ENCODE data around the gene IRX4. TPM values are rescaled to one million over a fixed set of nuclear protein-coding genes. Genes with fewer than 3 reads are reported as not detected.
A peak's percentile ranks its signal among the peaks of the same experiment; 100 is the strongest.

Gene IRX4
- polyA plus RNA-seq, 1 of the 3 experiments (the other 2 are of a cell fraction): not detected

GRCh38 chr5:1883925-1884677, 1.4 kb upstream of the IRX4 start:
- no peak overlapping the region for H3K4me2 ChIP-seq
- peaks cover 85% of the 10 kb centered on the region for H3K27me3 ChIP-seq (ENCODE audit: insufficient read depth)
- POLR2A ChIA-PET: no interaction called here
- H3K27ac ChIP-seq (ENCODE audit: low read depth in 2 of 2, low read length in 1 of 2): no peak overlapping the region
- no peaks in the 10 kb centered on the region for H3K4me1 ChIP-seq (ENCODE audit: control insufficient read depth in 1 of 2, insufficient read depth in 2 of 2, low read depth in 1 of 2, low read length in 1 of 2)
- no peak overlapping the region for H2AFZ ChIP-seq (ENCODE audit: low read depth)
- H3K36me3 ChIP-seq (replicated peaks in 1 of 2; ENCODE audit: control insufficient read depth in 1 of 2, insufficient read depth in 2 of 2, low read length in 1 of 2): no peaks in the 10 kb centered on the region
- DNase-seq: no peak
- H3K9me3 ChIP-seq: no peaks in the 10 kb centered on the region
- no peak overlapping the region for H3K4me3 ChIP-seq (ENCODE audit: low read depth in 2 of 2, low read length in 1 of 2)
- H3K79me2 ChIP-seq (ENCODE audit: insufficient read depth): no peaks in the 10 kb centered on the region
- TF ChIP-seq PBX3 (IDR thresholded peaks at IDR 0.05): no peak
- no peaks in the 10 kb centered on the region for H3K9me2 ChIP-seq
- CTCF ChIA-PET: interaction anchor here (0.7 to 1.3 kb wide), 2 partner anchors 16 to 1470 kb away, joined by 3 to 4 read pairs; no protein-coding TSS in a partner anchor
- H3F3A ChIP-seq (replicated peaks; ENCODE audit: insufficient read depth): no peaks in the 10 kb centered on the region
- H4K20me1 ChIP-seq (ENCODE audit: insufficient read depth): 0 out of 2 replicates have a peak, but pooled peaks cover 4% of the 10 kb centered on the region
- no peak overlapping the region for H3K9ac ChIP-seq
- 4% methylated on average over 21 of the region's 49 CpGs for WGBS (ENCODE audit: low lambda C conversion rate)

GRCh38 chr5:1883120-1883924, 597 bp upstream of the IRX4 start:
- Histone ChIP-seq H3K27me3 (ENCODE audit: insufficient read depth) (peaks cover 86% of the 10 kb centered on the region), H3K36me3 (replicated peaks in 1 of 2; ENCODE audit: control insufficient read depth in 1 of 2, insufficient read depth in 2 of 2, low read length in 1 of 2) (no peaks in the 10 kb centered on the region), H2AFZ (ENCODE audit: low read depth) (no peak overlapping the region), H3K9me2 (no peaks in the 10 kb centered on the region), H3K9me3 (no peaks in the 10 kb centered on the region), H3K4me1 (ENCODE audit: control insufficient read depth in 1 of 2, insufficient read depth in 2 of 2, low read depth in 1 of 2, low read length in 1 of 2) (no peaks in the 10 kb centered on the region), H3K4me3 (ENCODE audit: low read depth in 2 of 2, low read length in 1 of 2) (no peak overlapping the region), H4K20me1 (ENCODE audit: insufficient read depth) (0 out of 2 replicates have a peak, but pooled peaks cover 4% of the 10 kb centered on the region), H3K9ac (no peak overlapping the region), H3F3A (replicated peaks; ENCODE audit: insufficient read depth) (no peaks in the 10 kb centered on the region), H3K27ac (ENCODE audit: low read depth in 2 of 2, low read length in 1 of 2) (no peak overlapping the region), H3K4me2 (peak overlapping the region; percentile 19; the same call in 1 of the 2 replicates), H3K79me2 (ENCODE audit: insufficient read depth) (no peaks in the 10 kb centered on the region)
- CTCF ChIA-PET: interaction anchor here (0.7 to 1.3 kb wide), 2 partner anchors 15 to 1470 kb away, joined by 3 to 4 read pairs; no protein-coding TSS in a partner anchor
- POLR2A ChIA-PET: no interaction called here
- no peak for TF ChIP-seq EP300 (IDR thresholded peaks at IDR 0.05; ENCODE audit: borderline replicate concordance in 1 of 2, low read depth in 1 of 2, low read length in 1 of 2)
- TF ChIP-seq USF1 (IDR thresholded peaks at IDR 0.05; ENCODE audit: borderline replicate concordance, low read depth): no peak
- TF ChIP-seq CHD2 (IDR thresholded peaks at IDR 0.05; ENCODE audit: low read length, partially characterized antibody): no peak
- TF ChIP-seq FOXM1 (IDR thresholded peaks at IDR 0.05; ENCODE audit: low read depth): no peak
- TF ChIP-seq GATA2 (CRISPR knock-in tag; IDR thresholded peaks at IDR 0.05): no peak
- TF ChIP-seq ELF1 (IDR thresholded peaks at IDR 0.05): no peak
- no peak for TF ChIP-seq NFIC (IDR thresholded peaks at IDR 0.05; ENCODE audit: borderline replicate concordance)
- TF ChIP-seq MAX (IDR thresholded peaks at IDR 0.05; ENCODE audit: low read depth): no peak
- TF ChIP-seq POLR2AphosphoS5 (IDR thresholded peaks at IDR 0.05; ENCODE audit: low read depth, low read length): no peak
- no peak for TF ChIP-seq JUND (IDR thresholded peaks at IDR 0.05)
- WGBS (ENCODE audit: low lambda C conversion rate): 3% methylated on average over 43 of the region's 78 CpGs
- DNase-seq: peak; percentile 71

All from SK-N-SH (cell line).